ENCODE measurements around the gene SERP2.
A peak's percentile ranks its signal among the peaks of the same experiment; 100 is the strongest.

SERP2 gene

DNA sequence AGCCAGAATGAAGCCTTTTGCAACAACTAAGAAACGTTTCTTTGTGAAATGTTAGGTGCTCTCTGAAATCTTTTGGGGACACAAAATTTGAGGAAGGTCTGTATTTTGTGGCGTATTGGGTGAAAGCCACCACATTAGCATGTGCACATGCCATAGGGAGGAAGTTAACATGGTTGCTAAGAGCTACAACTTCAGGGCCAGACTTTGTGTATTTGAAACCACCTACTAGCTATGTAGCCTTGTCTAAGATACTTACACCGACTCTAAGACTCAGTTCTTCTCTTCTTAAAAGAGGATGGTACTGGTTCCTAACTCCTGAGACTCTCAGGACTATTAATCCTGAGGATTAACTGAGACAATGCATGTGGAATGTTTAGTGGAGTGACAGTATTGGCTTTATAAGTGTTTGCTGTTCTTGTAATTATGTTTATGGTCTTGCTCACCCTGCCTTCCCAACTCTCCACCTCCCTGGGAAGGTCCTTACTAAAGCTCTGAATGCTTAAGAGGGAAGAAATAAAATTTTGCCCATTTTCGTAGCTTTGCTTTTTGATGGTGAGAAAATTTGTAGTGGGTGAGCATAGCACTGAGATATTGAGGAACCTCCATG is 15.5 kb downstream of the SERP2 start:
- no peak for DNase-seq (ENCODE audit: low read depth)

DNA sequence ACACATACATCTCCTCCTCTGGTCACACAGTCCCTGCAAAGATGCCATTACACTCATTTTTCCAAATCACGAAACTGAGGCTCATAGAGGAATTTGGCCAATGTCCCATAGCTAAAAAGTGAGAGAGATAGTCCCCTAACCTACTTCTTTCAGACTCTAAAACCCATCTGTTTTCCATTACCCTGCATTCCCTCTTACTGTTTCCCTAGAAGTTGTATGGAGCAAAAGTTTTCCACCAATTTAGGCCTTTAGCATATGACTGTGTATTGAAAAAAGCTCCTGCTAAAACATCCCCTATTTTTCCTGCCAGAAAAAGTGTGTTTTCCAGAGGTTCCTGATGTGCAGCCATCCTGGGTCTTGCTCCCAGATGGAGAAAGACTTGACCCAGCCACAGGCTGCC is 16.3 kb downstream of the SERP2 start:
- no peak for DNase-seq (ENCODE audit: low read depth)

DNA sequence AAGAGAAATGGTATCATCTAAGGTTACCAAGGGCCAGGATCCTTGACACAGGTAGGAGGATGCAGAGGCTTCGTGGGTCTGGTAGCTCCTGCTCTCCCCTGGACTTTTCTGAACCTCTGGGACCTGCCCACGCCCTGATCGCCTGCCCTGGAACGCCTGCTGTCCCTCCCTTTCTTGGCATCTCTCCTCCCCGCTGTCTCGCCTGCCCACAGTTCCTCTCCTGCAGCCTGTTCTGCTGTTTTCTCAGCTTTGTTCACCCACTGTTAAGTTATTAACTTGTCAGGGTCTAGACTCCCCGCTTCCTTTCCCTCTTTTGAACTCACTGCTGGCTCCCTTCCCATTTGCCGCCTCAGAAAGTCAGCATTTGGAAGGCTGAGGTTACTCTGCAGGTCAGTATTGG is 19.8 kb downstream of the SERP2 start:
- no peak for DNase-seq (ENCODE audit: low read depth)

- DNase-seq (ENCODE audit: low read depth), result no peak
Observed at GRCh38 chr13:44394658-44395057, 21.0 kb downstream of the SERP2 start.

DNA sequence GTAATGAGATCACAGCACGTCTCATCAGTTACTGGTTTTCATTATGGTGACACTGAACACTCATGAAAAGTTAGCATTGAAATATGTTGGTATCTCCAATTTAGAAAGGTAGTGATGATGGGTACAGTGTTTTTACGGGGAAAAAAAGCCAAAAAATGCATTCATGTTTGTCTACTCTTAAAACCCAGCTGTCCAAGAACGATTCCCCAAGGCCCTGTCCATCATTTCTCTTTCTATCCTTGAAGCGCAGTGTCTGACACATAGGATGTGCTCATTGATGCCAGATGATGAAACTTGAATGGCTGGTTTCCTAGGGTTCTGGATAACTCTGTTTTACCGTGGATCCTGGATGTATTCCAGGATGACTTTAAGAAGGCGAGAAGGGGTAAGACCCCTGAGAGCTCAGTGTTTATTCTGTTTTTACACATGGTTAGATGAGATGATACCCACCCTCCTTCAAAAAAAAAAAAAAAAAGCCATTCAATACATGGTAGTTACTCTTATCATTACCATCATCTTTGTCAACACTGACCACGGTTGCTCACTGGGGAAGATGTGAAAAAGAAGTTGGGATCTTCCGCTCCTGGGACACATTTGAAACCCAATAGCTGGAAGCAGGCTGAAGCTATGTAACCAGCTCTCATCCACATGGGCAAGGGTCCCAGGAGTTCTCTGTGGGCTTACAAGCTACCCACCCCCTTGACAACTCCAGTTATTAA is 22.5 kb downstream of the SERP2 start:
- no peak for DNase-seq (ENCODE audit: low read depth)

GRCh38 chr13:44396701-44397580 is 23.3 kb downstream of the SERP2 start:
- DNase-seq (ENCODE audit: low read depth), result peak; percentile 55

- DNase-seq (ENCODE audit: low read depth), result no peak
Observed at GRCh38 chr13:44397766-44398223, 24.2 kb downstream of the SERP2 start.

DNA sequence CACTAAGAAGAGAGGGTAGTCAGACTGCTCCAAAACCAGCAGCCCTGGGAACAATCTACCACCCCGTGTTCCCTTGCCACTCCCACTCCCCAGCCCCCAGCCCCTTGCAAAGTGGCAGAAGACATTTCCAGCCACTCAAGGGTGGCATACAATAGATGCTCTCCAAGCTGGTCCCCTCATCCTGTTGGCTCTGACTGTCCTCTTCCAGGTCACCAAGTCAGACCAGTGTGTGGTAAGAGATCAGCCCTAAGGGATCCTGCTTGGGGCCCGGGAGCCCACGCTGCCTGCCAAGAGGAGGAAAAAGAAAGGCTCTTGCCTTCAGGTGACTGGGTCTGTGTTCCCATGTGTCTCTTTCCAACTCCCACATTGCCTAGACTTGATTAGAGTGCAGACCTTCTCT is 25.0 kb downstream of the SERP2 start:
- no peak for DNase-seq (ENCODE audit: low read depth)

DNA sequence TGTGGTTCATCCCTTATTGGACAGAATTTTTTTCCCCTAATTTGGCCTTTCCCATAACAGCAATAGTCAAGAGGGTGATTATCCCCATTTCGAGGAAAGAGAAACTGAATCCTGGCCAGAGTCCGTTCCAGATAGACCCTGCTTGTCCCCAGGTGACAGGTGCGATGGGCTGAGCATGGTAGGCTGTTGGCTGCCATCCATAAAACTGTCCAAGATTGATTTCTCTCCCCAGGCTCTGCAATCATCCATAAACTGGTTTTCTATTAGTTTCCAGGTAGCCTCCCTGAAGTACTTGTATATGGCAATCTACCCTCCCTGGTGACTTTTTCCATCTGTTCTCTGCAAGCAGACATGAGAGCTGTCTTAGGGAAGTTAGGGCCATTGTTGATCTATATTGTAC is 25.4 kb downstream of the SERP2 start:
- DNase-seq (ENCODE audit: low read depth), result no peak

- DNase-seq (ENCODE audit: low read depth), result no peak
Observed at GRCh38 chr13:44400736-44401135, 27.1 kb downstream of the SERP2 start.

DNA sequence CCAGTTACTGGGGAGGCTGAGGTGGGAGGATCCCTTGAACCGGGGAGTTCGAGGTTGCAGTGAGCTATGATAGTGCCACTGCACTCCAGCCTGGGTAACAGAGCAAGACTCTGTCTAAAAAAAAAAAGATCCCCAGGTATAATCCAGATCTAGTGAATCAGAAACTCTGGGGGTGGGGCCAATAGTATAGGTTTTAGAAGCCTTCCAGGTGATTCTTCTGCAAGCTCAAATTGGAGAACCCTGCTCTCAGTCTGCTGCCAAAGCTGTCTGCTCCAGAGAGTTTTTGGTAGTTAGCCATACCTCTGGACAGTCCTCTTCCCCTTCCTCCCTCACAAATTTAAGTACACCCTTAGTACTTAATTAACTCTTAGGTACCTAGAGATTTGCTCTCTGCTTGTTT is 28.0 kb downstream of the SERP2 start:
- DNase-seq (ENCODE audit: low read depth), result no peak

DNA sequence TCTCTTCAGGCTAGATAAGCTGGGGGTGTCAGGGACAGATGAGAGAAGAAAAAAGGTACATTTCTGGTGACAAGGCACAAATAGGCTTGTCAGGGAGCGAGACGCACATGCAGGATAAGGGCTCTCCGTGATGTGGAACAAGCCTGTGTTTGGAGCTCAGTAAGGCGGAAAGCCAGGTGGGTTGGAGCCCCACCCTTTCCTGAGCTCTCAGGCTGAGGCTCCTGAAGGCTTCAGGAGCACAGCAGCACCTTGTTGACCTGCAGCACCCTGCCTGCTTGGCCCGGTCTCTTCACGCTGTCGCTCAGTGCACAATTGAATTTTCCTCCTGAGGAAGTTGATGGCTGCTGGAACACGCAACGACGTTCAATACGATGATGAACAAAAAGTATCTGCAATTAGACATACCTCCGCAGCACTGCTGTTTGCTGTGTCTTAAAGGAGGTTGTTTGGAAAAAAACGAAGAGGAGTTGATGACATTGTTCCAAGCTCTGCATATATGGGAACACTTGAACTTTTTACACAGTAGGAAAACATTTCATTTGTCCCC is 29.3 kb downstream of the SERP2 start:
- no peak for DNase-seq (ENCODE audit: low read depth)

GRCh38 chr13:44403461-44404056 is 29.9 kb downstream of the SERP2 start:
- DNase-seq (ENCODE audit: low read depth), result no peak

- no peak for DNase-seq (ENCODE audit: low read depth)
Observed at GRCh38 chr13:44404261-44405132, 30.9 kb downstream of the SERP2 start.

DNA sequence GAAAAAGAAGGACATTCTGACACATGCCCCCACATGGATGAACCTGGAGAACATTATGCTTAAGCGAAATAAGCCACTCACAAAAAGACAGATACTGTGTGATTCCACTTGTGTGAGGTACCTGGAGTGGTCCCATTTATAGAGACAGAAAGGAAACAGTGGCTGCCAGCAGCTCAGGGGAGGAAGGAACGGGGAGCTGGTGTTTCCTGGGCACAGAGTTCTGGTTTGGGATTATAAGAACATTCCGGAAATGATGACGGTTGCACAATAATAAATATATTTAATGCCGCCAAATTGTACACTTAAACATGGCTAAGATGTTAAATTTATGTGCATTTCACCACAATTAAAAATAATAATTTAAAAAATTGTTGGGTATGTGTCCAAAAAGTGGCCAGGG is 33.0 kb downstream of the SERP2 start:
- DNase-seq (ENCODE audit: low read depth), result no peak

DNA sequence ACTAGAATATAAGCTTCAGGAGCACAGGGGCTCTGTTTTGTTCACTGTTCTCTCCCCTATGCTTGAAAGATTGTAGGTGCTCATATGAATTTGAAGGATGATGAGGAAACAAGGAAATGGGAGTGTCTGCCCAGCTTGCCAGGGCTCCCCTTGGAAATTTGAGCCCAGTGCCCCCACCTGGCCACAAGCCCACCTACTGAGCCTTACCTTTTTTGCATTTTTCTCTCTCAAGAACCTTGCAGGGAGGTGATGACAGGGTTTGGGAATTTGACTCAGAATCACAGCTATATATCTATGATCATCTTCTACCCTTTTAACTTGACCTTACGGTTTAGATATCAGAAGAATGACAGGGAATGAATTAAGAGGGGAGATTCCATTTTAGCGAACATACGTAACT is 33.8 kb downstream of the SERP2 start:
- DNase-seq (ENCODE audit: low read depth), result no peak

DNA sequence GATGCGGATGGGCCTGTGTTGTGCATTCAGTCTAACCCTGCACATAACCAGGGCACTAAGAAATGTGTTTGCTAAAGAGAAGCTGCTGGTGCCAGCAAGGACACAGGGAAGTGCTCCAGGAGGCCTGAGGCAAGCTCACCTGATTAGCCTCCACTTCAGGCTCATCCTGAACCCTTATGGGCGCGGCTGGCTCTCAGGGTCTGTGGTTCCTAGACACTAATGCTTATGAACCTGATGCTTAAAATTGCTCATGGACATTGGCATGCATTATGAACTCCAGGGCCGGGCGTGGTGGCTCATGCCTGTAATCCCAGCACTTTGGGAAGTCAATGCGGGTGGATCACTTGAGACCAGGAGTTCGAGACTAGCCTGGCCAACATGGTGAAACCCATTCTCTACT is 34.3 kb downstream of the SERP2 start:
- DNase-seq (ENCODE audit: low read depth), result no peak

- DNase-seq (ENCODE audit: low read depth), result no peak
Observed at GRCh38 chr13:44409595-44409994, 36.0 kb downstream of the SERP2 start.

DNA sequence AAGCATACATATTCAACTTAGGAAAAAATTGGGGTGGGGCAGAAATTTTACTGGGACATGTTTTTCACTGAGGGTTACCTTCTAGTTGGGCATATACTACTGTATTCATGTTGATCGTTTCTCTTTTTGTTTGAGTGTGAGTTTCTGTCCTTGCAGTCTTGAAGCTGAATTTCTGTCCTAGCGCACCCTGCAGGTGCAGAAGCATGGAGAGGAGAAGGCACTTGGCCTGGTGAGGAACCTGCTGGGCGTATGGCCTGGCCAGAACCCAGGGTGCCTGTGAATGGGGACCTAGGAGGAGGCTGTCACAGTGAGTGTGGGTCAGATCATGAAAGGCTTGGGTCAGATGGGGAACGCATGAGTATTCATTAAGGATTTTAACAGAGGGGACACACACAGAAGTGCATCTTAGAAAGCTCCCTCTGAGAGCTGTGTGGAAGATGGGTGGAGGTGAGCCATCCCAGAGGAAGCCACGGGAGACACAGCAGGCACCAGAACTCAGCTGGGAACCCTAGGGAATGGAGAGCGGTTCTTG is 36.8 kb downstream of the SERP2 start:
- no peak for DNase-seq (ENCODE audit: low read depth)

DNA sequence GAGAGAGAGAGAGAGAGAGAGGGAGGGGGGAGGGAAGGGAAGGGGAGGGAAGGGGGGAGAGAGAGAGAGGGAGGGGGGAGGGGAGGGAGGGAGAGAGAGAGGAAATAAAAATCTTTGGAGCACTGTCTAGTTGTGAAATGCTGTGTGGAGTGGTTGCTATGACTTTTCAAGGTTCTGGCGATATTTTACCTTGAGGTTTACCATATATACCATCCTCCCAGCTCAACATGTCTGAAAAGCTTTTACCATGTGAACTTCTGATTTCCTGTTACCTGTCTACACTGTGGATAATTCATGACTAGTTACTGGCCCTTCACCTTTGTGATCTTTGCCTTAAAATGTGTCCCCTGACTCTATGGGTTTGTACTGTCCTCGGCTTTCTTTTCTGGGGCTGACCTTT is 38.2 kb downstream of the SERP2 start:
- no peak for DNase-seq (ENCODE audit: low read depth)

- no peak for DNase-seq (ENCODE audit: low read depth)
Observed at GRCh38 chr13:44412346-44412935, 38.8 kb downstream of the SERP2 start.
